ENCODE data around the gene DYDC2.

Gene DYDC2

DNA sequence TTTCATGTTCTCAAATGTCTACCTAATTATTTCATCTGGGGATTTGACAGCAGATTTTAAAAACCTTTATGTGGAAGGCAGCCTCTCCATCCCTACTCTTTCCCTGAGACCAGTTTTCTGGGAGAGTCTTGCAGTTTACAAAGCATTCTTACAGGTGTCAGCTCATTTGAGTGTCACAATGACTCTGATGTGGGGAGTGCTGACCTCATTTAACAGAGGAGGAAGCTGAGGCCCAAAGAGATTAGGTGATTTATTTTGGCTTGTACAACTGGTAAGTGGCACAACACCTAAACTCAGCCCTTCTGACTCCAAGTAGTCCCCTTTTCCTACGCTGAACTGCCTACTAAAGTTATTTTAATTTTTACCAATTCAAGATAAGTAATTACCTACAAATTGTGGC lies 33.9 kb upstream of the DYDC2 start:
- no peaks in the 10 kb centered on the region for H3K27me3 ChIP-seq (ENCODE audit: insufficient read depth, low read length, poor library complexity, severe bottlenecking)
- no peaks in the 10 kb centered on the region for H3F3A ChIP-seq (ENCODE audit: low read depth)
- no peaks in the 10 kb centered on the region for H3K9me3 ChIP-seq (ENCODE audit: insufficient read depth, low read depth, low read length)
- no peaks in the 10 kb centered on the region for H3K9me2 ChIP-seq (replicated peaks; ENCODE audit: low read depth, low read length)
- TF ChIP-seq CTCF (conservative IDR thresholded peaks at IDR 0.05; ENCODE audit: low read length) (no peak), EZH2phosphoT487 (IDR thresholded peaks at IDR 0.05; ENCODE audit: borderline replicate concordance) (no peak)
- peak overlapping the region; percentile 21 for H3K4me2 ChIP-seq (ENCODE audit: low read depth, low read length, poor library complexity, severe bottlenecking)
- H3K4me3 ChIP-seq (ENCODE audit: low read length, poor library complexity, severe bottlenecking), result no peak overlapping the region
- H3K36me3 ChIP-seq (ENCODE audit: insufficient read depth, low read length), result no peaks in the 10 kb centered on the region
- H4K20me1 ChIP-seq (ENCODE audit: insufficient read depth, low read length, poor library complexity, severe bottlenecking), result no peaks in the 10 kb centered on the region
- peak overlapping the region; percentile 51; the same call in 1 of the 2 replicates for H2AFZ ChIP-seq (ENCODE audit: low read length)
- no peaks in the 10 kb centered on the region for H3K79me2 ChIP-seq (ENCODE audit: insufficient read depth, low read length)
- no peak overlapping the region for H3K9ac ChIP-seq (ENCODE audit: low read depth, low read length, poor library complexity, severe bottlenecking)
- H3K4me1 ChIP-seq (ENCODE audit: insufficient read depth, low read length, poor library complexity, severe bottlenecking), result peaks cover 16% of the 10 kb centered on the region

DNA sequence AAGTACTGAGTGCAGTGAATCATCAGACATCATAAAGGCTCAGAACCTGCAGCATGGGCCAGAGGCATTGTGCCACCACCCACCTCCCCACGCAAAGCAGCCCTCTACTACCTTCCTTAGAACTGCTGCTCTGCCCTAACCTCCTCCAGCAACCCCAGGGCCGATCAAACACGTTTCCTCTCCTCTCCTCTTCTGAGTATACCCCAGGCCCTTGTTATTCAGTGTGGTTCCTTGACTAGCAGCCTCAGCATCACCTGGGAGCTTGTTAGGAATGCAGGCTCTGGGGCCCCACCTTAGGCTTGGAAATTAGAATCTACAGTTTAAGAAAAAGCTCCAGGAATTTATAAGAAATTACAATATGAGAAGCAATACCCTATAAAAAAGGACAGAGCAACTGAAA lies 33.3 kb upstream of the DYDC2 start:
- H3K4me2 ChIP-seq (ENCODE audit: low read depth, low read length, poor library complexity, severe bottlenecking), result peak overlapping the region; percentile 21
- peak overlapping the region; percentile 51; the same call in 1 of the 2 replicates for H2AFZ ChIP-seq (ENCODE audit: low read length)
- H3K79me2 ChIP-seq (ENCODE audit: insufficient read depth, low read length), result no peaks in the 10 kb centered on the region
- H3K4me3 ChIP-seq (ENCODE audit: low read length, poor library complexity, severe bottlenecking), result no peak overlapping the region
- TF ChIP-seq CTCF (conservative IDR thresholded peaks at IDR 0.05; ENCODE audit: low read length), result no peak
- no peak for TF ChIP-seq EZH2phosphoT487 (IDR thresholded peaks at IDR 0.05; ENCODE audit: borderline replicate concordance)
- H3K9me2 ChIP-seq (replicated peaks; ENCODE audit: low read depth, low read length), result no peaks in the 10 kb centered on the region
- H3K36me3 ChIP-seq (ENCODE audit: insufficient read depth, low read length), result no peaks in the 10 kb centered on the region
- no peaks in the 10 kb centered on the region for H3K9me3 ChIP-seq (ENCODE audit: insufficient read depth, low read depth, low read length)
- no peak overlapping the region for H3K9ac ChIP-seq (ENCODE audit: low read depth, low read length, poor library complexity, severe bottlenecking)
- H3K4me1 ChIP-seq (ENCODE audit: insufficient read depth, low read length, poor library complexity, severe bottlenecking), result peaks cover 16% of the 10 kb centered on the region
- no peaks in the 10 kb centered on the region for H3K27me3 ChIP-seq (ENCODE audit: insufficient read depth, low read length, poor library complexity, severe bottlenecking)
- no peaks in the 10 kb centered on the region for H3F3A ChIP-seq (ENCODE audit: low read depth)
- no peaks in the 10 kb centered on the region for H4K20me1 ChIP-seq (ENCODE audit: insufficient read depth, low read length, poor library complexity, severe bottlenecking)

DNA sequence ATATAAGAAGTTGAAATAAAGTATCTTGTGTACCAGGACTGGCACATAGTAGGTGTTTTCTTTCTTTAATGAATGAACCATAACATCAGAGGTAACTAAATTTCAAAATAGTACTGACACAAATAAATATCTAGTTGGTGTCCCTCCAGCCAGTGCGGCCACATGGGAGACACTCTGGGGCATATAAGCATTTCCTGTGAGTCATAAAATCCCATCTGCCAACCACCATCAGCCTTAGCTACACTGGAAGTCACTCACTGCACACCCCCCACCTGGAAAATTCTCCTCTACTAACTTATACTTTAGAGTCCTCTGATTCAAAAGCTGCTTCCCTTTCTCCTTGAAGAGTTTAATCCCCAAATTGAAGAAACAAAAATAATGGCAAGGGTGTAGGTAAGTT lies 32.5 kb upstream of the DYDC2 start:
- peaks cover 16% of the 10 kb centered on the region for H3K4me1 ChIP-seq (ENCODE audit: insufficient read depth, low read length, poor library complexity, severe bottlenecking)
- peak overlapping the region; percentile 1 for H3K4me2 ChIP-seq (ENCODE audit: low read depth, low read length, poor library complexity, severe bottlenecking)
- no peak overlapping the region for H2AFZ ChIP-seq (ENCODE audit: low read length)
- H3K9me2 ChIP-seq (replicated peaks; ENCODE audit: low read depth, low read length), result no peaks in the 10 kb centered on the region
- H3K36me3 ChIP-seq (ENCODE audit: insufficient read depth, low read length), result no peaks in the 10 kb centered on the region
- no peaks in the 10 kb centered on the region for H3F3A ChIP-seq (ENCODE audit: low read depth)
- H3K9ac ChIP-seq (ENCODE audit: low read depth, low read length, poor library complexity, severe bottlenecking), result no peak overlapping the region
- no peak overlapping the region for H3K4me3 ChIP-seq (ENCODE audit: low read length, poor library complexity, severe bottlenecking)
- no peaks in the 10 kb centered on the region for H3K9me3 ChIP-seq (ENCODE audit: insufficient read depth, low read depth, low read length)
- no peaks in the 10 kb centered on the region for H3K27me3 ChIP-seq (ENCODE audit: insufficient read depth, low read length, poor library complexity, severe bottlenecking)
- H3K79me2 ChIP-seq (ENCODE audit: insufficient read depth, low read length), result no peaks in the 10 kb centered on the region
- no peaks in the 10 kb centered on the region for H4K20me1 ChIP-seq (ENCODE audit: insufficient read depth, low read length, poor library complexity, severe bottlenecking)
- TF ChIP-seq EZH2phosphoT487 (IDR thresholded peaks at IDR 0.05; ENCODE audit: borderline replicate concordance), result no peak
- no peak for TF ChIP-seq CTCF (conservative IDR thresholded peaks at IDR 0.05; ENCODE audit: low read length)

Measured in Loucy (cell line).